Tibial nerve (tissue), 4 donors: ENCODE measurements around the gene PAK4. TPM values are rescaled to one million over a fixed set of nuclear protein-coding genes. Genes with fewer than 3 reads are reported as not detected.

Source experiments
- DNase-seq, 2 donors: peaks; one replicate each; pipeline ENCODE4 v3.0.0-alpha.2; 2019; ENCODE audit warnings: low spot score in 2 of 2
- H3K27ac ChIP-seq, 4 donors: fragments of 200-600 bp; sonication (generic) in 3 of 4; one replicate each; pipeline ENCODE4 v1.5.1; 2017 to 2019; ENCODE audit warnings: mild to moderate bottlenecking in 1 of 4
- H3K27me3 ChIP-seq, 2 donors: fragments of 200-600 bp; sonication (generic) in 1 of 2; one replicate each; pipeline versions ENCODE4 v1.5.1 to v1.6.0; 2017 to 2019
- H3K36me3 ChIP-seq, 3 donors: fragments of 200-600 bp; sonication (generic); one replicate each; pipeline ENCODE4 v1.5.1; 2018 to 2019
- H3K4me1 ChIP-seq, 4 donors: fragments of 200-600 bp; sonication (generic) in 3 of 4; one replicate each; pipeline ENCODE4 v1.5.1; 2017 to 2019
- H3K4me3 ChIP-seq, 4 donors: fragments of 200-600 bp; sonication (generic) in 3 of 4; one replicate each; pipeline ENCODE4 v1.5.1; 2017 to 2019; ENCODE audit warnings: mild to moderate bottlenecking in 1 of 4, moderate library complexity in 1 of 4
- H3K9me3 ChIP-seq, 4 donors: fragments of 200-600 bp; sonication (generic) in 3 of 4; one replicate each; pipeline ENCODE4 v1.5.1; 2017 to 2019
- EP300 ChIP-seq, 2 donors: sonication (generic); formaldehyde crosslinking; IDR thresholded peaks; one replicate each; pipeline ENCODE4 v1.6.1; 2017; ENCODE audit warnings: antibody characterized with exemption in 2 of 2, mild to moderate bottlenecking in 1 of 2
- POLR2A ChIP-seq, 2 donors: fragments of 450-650 bp; IDR thresholded peaks; one replicate each; pipeline ENCODE4 v1.6.1; 2017; ENCODE audit warnings: antibody characterized with exemption in 2 of 2, mild to moderate bottlenecking in 2 of 2, moderate library complexity in 2 of 2
- WGBS, 2 donors: methylation state at CpG; one replicate each; pipeline ENCODE4 v1.1.5; 2018; 5-methylcytosine and 5-hydroxymethylcytosine counted together
- total RNA-seq, 4 donors: library from RNA; depleted of rRNA; stranded (reverse); fragments of >200 nt; gene quantifications; one replicate each; pipeline ENCODE4 v1.1.0, GENCODE V29; 2016
- TF ChIP-seq, protein P1 (sequence below), 5 experiments: fragments of 200-600 bp in 3 of 5; fragments of 450-650 bp in 2 of 5; sonication (generic) in 3 of 5; IDR thresholded peaks; one replicate each; pipeline ENCODE4 v1.5.1; 2016 to 2019; ENCODE audit warnings: antibody characterized with exemption in 5 of 5, mild to moderate bottlenecking in 3 of 5, moderate library complexity in 2 of 5

The PAK4 gene
- total RNA-seq, 4 donors from 2014 or later: 22.9 to 45.1 (median 32.3) TPM

DNA sequence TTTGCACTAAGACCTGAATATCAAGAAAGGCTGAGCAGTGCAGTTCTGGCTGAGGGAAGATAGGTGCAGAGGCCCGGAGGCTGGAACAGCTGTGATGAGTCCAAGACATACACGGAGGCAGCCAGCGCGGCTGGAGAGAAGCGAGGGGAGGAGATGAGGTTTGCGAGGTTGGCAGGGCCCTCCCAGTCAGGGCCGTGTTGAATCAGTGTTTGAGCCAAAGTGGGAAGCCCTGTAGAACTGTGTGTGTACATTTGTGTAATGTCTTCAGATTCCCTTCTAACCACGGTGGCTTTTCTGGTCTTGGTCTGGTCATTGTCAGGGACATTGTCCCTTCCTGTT is 34.9 kb downstream of the PAK4 start:
- TF ChIP-seq, protein P1, sequence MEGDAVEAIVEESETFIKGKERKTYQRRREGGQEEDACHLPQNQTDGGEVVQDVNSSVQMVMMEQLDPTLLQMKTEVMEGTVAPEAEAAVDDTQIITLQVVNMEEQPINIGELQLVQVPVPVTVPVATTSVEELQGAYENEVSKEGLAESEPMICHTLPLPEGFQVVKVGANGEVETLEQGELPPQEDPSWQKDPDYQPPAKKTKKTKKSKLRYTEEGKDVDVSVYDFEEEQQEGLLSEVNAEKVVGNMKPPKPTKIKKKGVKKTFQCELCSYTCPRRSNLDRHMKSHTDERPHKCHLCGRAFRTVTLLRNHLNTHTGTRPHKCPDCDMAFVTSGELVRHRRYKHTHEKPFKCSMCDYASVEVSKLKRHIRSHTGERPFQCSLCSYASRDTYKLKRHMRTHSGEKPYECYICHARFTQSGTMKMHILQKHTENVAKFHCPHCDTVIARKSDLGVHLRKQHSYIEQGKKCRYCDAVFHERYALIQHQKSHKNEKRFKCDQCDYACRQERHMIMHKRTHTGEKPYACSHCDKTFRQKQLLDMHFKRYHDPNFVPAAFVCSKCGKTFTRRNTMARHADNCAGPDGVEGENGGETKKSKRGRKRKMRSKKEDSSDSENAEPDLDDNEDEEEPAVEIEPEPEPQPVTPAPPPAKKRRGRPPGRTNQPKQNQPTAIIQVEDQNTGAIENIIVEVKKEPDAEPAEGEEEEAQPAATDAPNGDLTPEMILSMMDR (IDR thresholded peaks at IDR 0.05): no peak
- TF ChIP-seq EP300 (IDR thresholded peaks at IDR 0.05) (no peak), POLR2A (IDR thresholded peaks at IDR 0.05) (no peak)
- Histone ChIP-seq H3K27ac (peak overlapping the region in 2 of 4 donors; percentile 2 to 73), H3K36me3 (peaks cover 0 to 7% (median 0%) of the 10 kb centered on the region in 3 donors), H3K9me3 (no peaks in the 10 kb centered on the region), H3K4me1 (peaks cover 0 to 81% (median 30%) of the 10 kb centered on the region in 4 donors), H3K4me3 (no peak overlapping the region), H3K27me3 (no peaks in the 10 kb centered on the region)
- peak; percentile 42 to 58 for DNase-seq
- 41 to 56% methylated on average over 8 of the region's 8 CpGs for WGBS, 2 donors

DNA sequence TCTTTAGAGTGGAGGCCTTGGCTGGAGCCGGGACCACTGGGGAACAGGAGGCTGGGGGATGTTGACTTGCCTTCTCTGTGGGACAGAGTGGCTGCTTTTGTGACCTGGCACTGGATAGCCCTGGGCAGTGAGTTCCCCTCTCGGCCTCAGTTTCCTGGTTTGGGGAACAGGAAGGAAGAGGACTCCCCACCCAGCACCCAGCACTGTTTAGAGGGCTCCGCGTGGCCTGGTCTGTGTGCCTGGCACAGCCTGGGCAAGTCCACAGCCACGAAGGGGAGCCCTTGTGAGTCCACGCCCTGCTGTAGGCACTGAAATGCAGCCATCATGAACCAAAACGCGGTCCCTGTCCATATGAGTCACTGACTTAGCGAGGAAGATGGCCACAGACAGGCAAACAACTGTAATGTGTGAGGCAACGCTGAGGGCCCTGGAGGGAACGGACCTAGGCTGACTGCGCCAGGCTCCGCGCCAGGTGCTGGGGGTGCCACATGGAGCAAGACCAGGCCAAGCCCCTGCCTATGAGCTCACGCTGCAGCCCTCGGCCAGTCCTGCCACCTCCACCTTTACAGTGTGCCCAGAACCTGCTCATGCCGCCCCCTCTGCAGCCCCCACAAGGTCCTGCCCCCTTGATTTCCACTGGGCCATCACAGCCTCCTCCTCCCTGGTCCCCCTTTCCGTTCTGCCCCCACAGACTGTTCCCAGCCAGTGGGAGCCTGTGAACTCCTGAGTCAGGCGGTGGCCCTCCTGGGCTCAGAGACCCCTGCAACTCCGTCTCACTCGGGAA is 35.5 kb downstream of the PAK4 start:
- DNase-seq: no peak
- 82 to 84% methylated on average over 15 to 17 of the region's 21 CpGs for WGBS, 2 donors
- Histone ChIP-seq H3K27me3 (no peaks in the 10 kb centered on the region), H3K9me3 (no peaks in the 10 kb centered on the region), H3K4me3 (no peak overlapping the region), H3K4me1 (peaks cover 0 to 81% (median 26%) of the 10 kb centered on the region in 4 donors), H3K27ac (peak overlapping the region in 2 of 4 donors; percentile 2 to 73), H3K36me3 (peaks cover 0 to 7% (median 0%) of the 10 kb centered on the region in 3 donors)
- TF ChIP-seq, protein P1 (IDR thresholded peaks at IDR 0.05): no peak
- TF ChIP-seq POLR2A (IDR thresholded peaks at IDR 0.05): no peak
- no peak for TF ChIP-seq EP300 (IDR thresholded peaks at IDR 0.05)

DNA sequence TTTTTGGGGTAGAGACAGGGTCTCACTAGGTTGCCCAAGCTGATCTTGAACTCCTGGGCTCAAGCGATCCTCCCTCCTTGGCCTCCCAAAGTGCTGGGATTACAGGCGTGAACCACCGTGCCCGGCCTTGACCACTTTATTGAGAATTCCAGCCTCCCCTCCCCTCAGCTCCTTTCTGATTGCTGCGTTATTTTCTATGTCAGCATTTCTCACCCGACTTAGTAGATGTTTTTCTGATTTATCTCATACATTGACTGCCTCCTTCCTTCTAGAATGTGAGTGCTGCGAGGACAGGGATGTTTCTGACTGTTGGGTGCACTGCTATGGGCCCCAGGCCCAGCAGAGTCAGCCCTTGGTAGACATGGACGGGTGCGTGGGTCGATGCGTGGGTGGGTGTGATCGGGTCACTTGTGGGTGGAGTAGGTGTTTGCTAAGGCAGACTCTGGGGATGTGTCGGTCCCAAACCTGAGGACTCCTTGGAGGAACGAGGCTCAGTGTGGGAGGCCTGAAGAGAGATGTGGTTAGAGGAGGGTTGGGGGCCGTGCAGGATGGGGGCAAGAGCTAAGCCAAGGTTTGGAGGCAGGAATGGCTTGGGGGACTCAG is 37.0 kb downstream of the PAK4 start:
- Histone ChIP-seq H3K9me3 (no peaks in the 10 kb centered on the region), H3K4me3 (no peak overlapping the region), H3K4me1 (peaks cover 0 to 81% (median 25%) of the 10 kb centered on the region in 4 donors), H3K27ac (no peak overlapping the region), H3K27me3 (no peaks in the 10 kb centered on the region), H3K36me3 (peaks cover 0 to 7% (median 0%) of the 10 kb centered on the region in 3 donors)
- WGBS, 2 donors: 68 to 71% methylated on average over 15 of the region's 15 CpGs
- DNase-seq: no peak
- TF ChIP-seq POLR2A (IDR thresholded peaks at IDR 0.05): no peak
- TF ChIP-seq EP300 (IDR thresholded peaks at IDR 0.05): no peak
- TF ChIP-seq, protein P1 (IDR thresholded peaks at IDR 0.05): no peak

DNA sequence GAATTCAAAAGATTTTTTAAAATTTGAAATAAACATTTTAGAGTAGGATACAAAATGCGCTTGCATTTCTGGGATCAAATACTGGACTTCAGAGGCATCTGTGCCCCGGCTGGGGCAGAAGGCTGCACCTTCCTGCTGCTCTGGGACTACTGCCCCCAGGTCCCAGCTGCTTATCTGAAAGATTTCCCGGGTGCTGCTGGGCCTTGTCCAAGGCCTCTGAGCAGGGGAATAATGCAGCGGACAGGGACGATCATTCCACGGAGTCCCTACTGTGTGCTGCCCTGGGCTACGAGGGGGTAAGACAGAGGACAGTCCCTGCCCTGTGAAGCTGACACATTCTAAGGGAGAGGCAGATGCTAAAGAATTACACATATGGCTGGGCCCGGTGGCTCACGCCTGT is 38.0 kb downstream of the PAK4 start:
- TF ChIP-seq EP300 (IDR thresholded peaks at IDR 0.05) (no peak), POLR2A (IDR thresholded peaks at IDR 0.05) (no peak)
- TF ChIP-seq, protein P1 (IDR thresholded peaks at IDR 0.05): no peak

DNA sequence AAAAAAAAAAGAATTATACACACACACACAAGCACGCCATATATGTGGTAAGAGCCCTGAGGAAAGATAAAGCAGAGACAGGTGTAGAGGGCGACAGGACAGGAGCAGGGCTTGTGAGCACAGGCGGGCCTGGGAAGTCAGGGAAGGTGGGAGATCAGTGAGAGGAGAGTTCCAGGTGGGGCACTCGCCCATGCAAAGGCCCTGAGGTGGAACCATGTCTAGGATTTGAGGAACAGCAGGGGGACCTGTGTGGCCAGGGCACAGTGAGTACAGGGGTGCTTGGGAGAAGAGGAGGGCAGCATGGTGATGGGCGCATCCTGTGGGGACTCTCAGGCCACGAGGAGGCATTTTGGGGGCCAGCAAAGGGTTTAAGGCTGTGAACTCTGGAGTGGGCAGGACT is 38.7 kb downstream of the PAK4 start:
- H3K27ac ChIP-seq: no peak overlapping the region
- peaks cover 0 to 69% (median 20%) of the 10 kb centered on the region in 4 donors for H3K4me1 ChIP-seq
- H3K4me3 ChIP-seq: no peak overlapping the region
- no peak for TF ChIP-seq EP300 (IDR thresholded peaks at IDR 0.05)
- 90 to 92% methylated on average over 6 of the region's 6 CpGs for WGBS, 2 donors
- H3K27me3 ChIP-seq: no peaks in the 10 kb centered on the region
- no peak for DNase-seq
- H3K9me3 ChIP-seq: no peaks in the 10 kb centered on the region
- peaks cover 0 to 6% (median 0%) of the 10 kb centered on the region in 3 donors for H3K36me3 ChIP-seq

More for the DNA sequence above, 38.0 kb downstream of the PAK4 start:
- WGBS, 2 donors: 87 to 94% methylated on average over 9 of the region's 9 CpGs
- Histone ChIP-seq H3K36me3 (peaks cover 0 to 7% (median 0%) of the 10 kb centered on the region in 3 donors), H3K4me3 (no peak overlapping the region), H3K4me1 (peaks cover 0 to 74% (median 21%) of the 10 kb centered on the region in 4 donors), H3K27ac (no peak overlapping the region), H3K27me3 (no peaks in the 10 kb centered on the region), H3K9me3 (no peaks in the 10 kb centered on the region)
- DNase-seq: no peak
